Lower leg skin (tissue), 4 donors: ENCODE results near the gene GPC6. TPM values are rescaled to one million over a fixed set of nuclear protein-coding genes. Genes with fewer than 3 reads are reported as not detected.

Experiments
- DNase-seq, 2 donors: peaks; one replicate each; pipeline ENCODE4 v3.0.0-alpha.2; 2019; ENCODE audit warnings: low spot score in 2 of 2
- H3K4me3 ChIP-seq: fragments of 200-600 bp; sonication (generic); 2 replicates; pipeline ENCODE4 v1.5.1; 2017; ENCODE audit warnings: mild to moderate bottlenecking, low read depth; ENCODE audit not compliant: poor library complexity, severe bottlenecking
- CTCF ChIP-seq, 3 donors: fragments of 450-650 bp; IDR thresholded peaks; one replicate each; pipeline ENCODE4 v1.5.1; 2016; ENCODE audit warnings: antibody characterized with exemption in 3 of 3, mild to moderate bottlenecking in 3 of 3, moderate library complexity in 2 of 3
- POLR2A ChIP-seq, 2 donors: fragments of 450-650 bp; IDR thresholded peaks; one replicate each; pipeline ENCODE4 v1.6.1; 2016 to 2017; ENCODE audit warnings: antibody characterized with exemption in 2 of 2, mild to moderate bottlenecking in 1 of 2, moderate library complexity in 1 of 2
- WGBS, 2 donors: methylation state at CpG; one replicate each; pipeline ENCODE4 v1.1.5; 2018; 5-methylcytosine and 5-hydroxymethylcytosine counted together
- intact Hi-C: fragments of 100-400 bp; cut with DNase I; formaldehyde crosslinking; loops from one replicate; pipeline ENCODE4 v1.15.0; 2023; ENCODE audit warnings: low total_unique reads
- total RNA-seq, 4 donors: library from RNA; depleted of rRNA; stranded (reverse); fragments of >200 nt; gene quantifications; one replicate each; pipeline ENCODE4 v1.1.0, GENCODE V29; 2016

The GPC6 gene
- total RNA-seq, 4 donors from 2014 or later = 1.4 to 5.2 (median 2.5) TPM

DNA sequence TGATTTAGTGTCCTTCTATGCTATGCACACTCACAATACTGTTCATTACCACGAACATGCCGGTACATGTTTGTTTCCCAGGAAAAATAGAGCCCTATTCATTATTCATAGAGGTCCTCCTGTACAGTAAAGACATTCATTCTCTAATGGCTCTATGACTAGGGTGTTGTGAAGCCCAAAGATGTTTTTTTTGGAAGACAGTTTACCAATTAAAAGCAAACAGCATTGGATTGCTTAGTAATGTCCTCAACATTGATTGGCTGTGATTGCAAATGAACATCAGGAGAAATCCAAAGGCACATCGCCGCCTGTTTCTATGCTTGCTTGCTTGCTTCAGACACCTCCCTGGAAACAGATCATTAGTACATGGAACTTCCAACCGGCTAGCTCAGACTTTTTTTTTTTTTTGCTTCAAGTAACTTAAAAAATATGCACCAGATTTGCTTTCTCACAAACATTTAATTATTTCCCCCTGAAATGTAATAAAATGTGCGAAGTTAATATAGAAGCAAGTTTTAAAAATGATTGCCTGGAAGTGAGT, 8.8 kb upstream of the GPC6 start:
- no peak for TF ChIP-seq CTCF (IDR thresholded peaks at IDR 0.05)
- no peak for TF ChIP-seq POLR2A (IDR thresholded peaks at IDR 0.05)
- DNase-seq = no peak
- H3K4me3 ChIP-seq = no peak overlapping the region
- intact Hi-C loops = no loop called here
- WGBS, 2 donors = 35 to 47% methylated on average over 6 of the region's 6 CpGs

DNA sequence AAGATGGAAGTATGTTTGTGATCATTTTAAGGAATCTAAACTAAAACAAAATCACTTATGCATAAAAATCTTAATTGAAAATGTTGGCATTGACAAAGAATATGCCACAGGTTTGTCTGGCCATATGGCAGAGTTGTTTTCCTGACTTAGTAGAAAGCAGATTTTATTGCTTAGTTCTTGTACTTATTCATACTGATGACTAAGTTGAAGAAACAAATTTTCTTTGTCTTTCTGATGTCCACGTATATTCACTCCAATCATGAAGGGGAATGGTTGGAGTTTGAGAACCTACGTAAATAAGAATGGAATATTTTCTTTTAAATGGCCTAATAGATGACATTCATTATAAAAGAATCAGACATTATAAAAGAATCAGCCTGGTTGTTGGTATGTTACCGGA, 8.0 kb upstream of the GPC6 start:
- WGBS, 2 donors = 91% methylated on average over 3 of the region's 3 CpGs
- intact Hi-C loops = no loop called here
- no peak overlapping the region for H3K4me3 ChIP-seq
- DNase-seq = no peak
- TF ChIP-seq CTCF (IDR thresholded peaks at IDR 0.05) (no peak), POLR2A (IDR thresholded peaks at IDR 0.05) (no peak)

GRCh38 chr13:93220073-93220472, 6.5 kb upstream of the GPC6 start:
- WGBS, 2 donors = 43 to 51% methylated on average over 3 of the region's 3 CpGs
- TF ChIP-seq CTCF (IDR thresholded peaks at IDR 0.05) (no peak), POLR2A (IDR thresholded peaks at IDR 0.05) (no peak)

DNA sequence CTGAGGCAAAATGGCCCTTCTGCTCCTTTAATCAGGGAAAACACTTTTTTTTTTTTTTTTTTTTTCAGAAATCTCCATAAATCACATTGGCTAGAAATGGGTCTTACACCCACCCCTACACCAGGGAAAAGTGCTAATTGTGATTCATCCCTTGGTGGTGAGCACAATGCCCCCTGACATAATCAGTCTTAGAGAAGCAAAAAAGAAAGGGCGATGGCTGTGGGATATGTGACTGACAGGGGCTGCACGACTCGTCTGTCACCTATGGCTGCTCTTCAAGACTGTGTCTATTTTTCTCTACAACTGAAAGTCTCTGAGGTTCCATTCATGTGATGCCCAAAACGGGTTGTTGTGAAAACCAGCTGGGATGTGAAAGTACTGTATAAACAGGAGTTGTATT, 3.6 kb upstream of the GPC6 start:
- DNase-seq = no peak
- no peak overlapping the region for H3K4me3 ChIP-seq
- TF ChIP-seq CTCF (IDR thresholded peaks at IDR 0.05) (no peak), POLR2A (IDR thresholded peaks at IDR 0.05) (no peak)
- intact Hi-C loops = no loop called here
- 84 to 87% methylated on average over 4 of the region's 4 CpGs for WGBS, 2 donors

More at GRCh38 chr13:93220073-93220472, 6.5 kb upstream of the GPC6 start:
- H3K4me3 ChIP-seq = no peak overlapping the region
- intact Hi-C loops = no loop called here
- no peak for DNase-seq

DNA sequence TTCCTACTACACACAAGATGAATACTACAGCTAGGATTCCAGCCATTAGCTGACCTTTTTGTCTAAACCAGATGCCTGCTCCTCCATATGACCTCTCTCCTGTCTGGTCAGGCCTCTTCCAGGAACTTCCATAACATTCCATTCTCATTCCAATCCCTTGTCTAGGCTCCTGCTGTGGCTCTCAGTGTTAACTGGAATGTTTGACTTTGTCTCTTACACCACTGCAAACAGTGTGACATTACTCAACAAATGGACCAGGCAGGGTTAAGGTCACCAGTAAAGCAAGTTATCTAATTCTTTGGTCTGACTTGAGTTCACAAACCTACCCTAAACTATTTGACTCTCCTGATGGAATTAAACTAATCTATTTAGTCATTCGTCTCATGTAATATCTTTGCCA, 2.1 kb upstream of the GPC6 start:
- intact Hi-C loops = no loop called here
- DNase-seq = no peak
- peak in 1 of 3 donors; percentile 100 for TF ChIP-seq CTCF (IDR thresholded peaks at IDR 0.05)
- TF ChIP-seq POLR2A (IDR thresholded peaks at IDR 0.05) = no peak
- 89 to 97% methylated on average over 1 of the region's 1 CpG for WGBS, 2 donors
- H3K4me3 ChIP-seq = no peak overlapping the region

GRCh38 chr13:93225610-93226009, 997 bp upstream of the GPC6 start:
- no peak for TF ChIP-seq POLR2A (IDR thresholded peaks at IDR 0.05)
- no peak for TF ChIP-seq CTCF (IDR thresholded peaks at IDR 0.05)
- WGBS, 2 donors = 59 to 68% methylated on average over 2 of the region's 2 CpGs
- DNase-seq = no peak
- intact Hi-C loops = no loop called here
- no peak overlapping the region for H3K4me3 ChIP-seq
